OCI-LY1 (cell line): ENCODE data around the gene CCDC33.

ENCODE experiments used
- H2AFZ ChIP-seq: fragments of 200-600 bp; sonication (generic), shearing (Covaris generic); 2 replicates; pipeline ENCODE4 v1.6.0; 2014; ENCODE audit warnings: antibody characterized with exemption, mild to moderate bottlenecking, low read length
- H3F3A ChIP-seq: fragments of 200-600 bp; sonication (generic), shearing (Covaris generic); 2 replicates; pipeline ENCODE4 v1.6.0; 2014; ENCODE audit warnings: mild to moderate bottlenecking, antibody characterized with exemption, low read length, moderate library complexity; ENCODE audit not compliant: insufficient read depth
- H3K27ac ChIP-seq: fragments of 200-600 bp; sonication (generic); 2 replicates; pipeline ENCODE4 v1.5.1; 2014; ENCODE audit warnings: low read length, mixed run types, mild to moderate bottlenecking, low read depth; ENCODE audit not compliant: poor library complexity, severe bottlenecking
- H3K27me3 ChIP-seq: fragments of 200-600 bp; sonication (generic); 2 replicates; pipeline ENCODE4 v1.6.0; 2014; ENCODE audit warnings: antibody characterized with exemption, mild to moderate bottlenecking, low read length, moderate library complexity; ENCODE audit not compliant: insufficient read depth
- H3K36me3 ChIP-seq: fragments of 200-600 bp; sonication (generic); 2 replicates; pipeline ENCODE4 v1.6.1; 2014; ENCODE audit warnings: mild to moderate bottlenecking, antibody characterized with exemption, low read length, moderate library complexity, mixed read lengths; ENCODE audit not compliant: insufficient read depth
- H3K4me1 ChIP-seq: fragments of 200-600 bp; sonication (generic); 2 replicates; pipeline ENCODE4 v1.5.1; 2014; ENCODE audit warnings: mild to moderate bottlenecking, low read length, moderate library complexity; ENCODE audit not compliant: insufficient read depth, severe bottlenecking
- H3K4me2 ChIP-seq: fragments of 200-600 bp; sonication (generic), shearing (Covaris generic); 2 replicates; pipeline ENCODE4 v1.6.1; 2014; ENCODE audit warnings: low read length
- H3K4me3 ChIP-seq: fragments of 200-600 bp; sonication (generic); 2 replicates; pipeline ENCODE4 v1.5.1; 2014; ENCODE audit warnings: low read length, low read depth, mild to moderate bottlenecking, mixed read lengths; ENCODE audit not compliant: poor library complexity, severe bottlenecking
- H3K79me2 ChIP-seq: fragments of 200-600 bp; shearing (Covaris generic); 2 replicates; pipeline ENCODE4 v1.6.1; 2016; ENCODE audit warnings: mixed run types, low read length, mixed read lengths; ENCODE audit not compliant: insufficient read depth
- H3K9ac ChIP-seq: fragments of 200-600 bp; sonication (generic), shearing (Covaris generic); 2 replicates; pipeline ENCODE4 v1.6.1; 2014; ENCODE audit warnings: mild to moderate bottlenecking, low read length, mixed read lengths
- H3K9me2 ChIP-seq: fragments of 200-600 bp; sonication (generic), shearing (Covaris generic); 2 replicates; pipeline ENCODE4 v1.6.1; 2014; ENCODE audit warnings: low read depth, mild to moderate bottlenecking, low read length, mixed read lengths
- H3K9me3 ChIP-seq: fragments of 200-600 bp; shearing (Covaris generic); 2 replicates; pipeline ENCODE4 v1.6.1; 2014; ENCODE audit warnings: low read length, mixed read lengths
- H4K20me1 ChIP-seq: fragments of 200-600 bp; sonication (generic), shearing (Covaris generic); 2 replicates; pipeline ENCODE4 v1.6.0; 2016; ENCODE audit warnings: mild to moderate bottlenecking, low read length; ENCODE audit not compliant: insufficient read depth
- CTCF ChIP-seq: fragments of 200-600 bp; sonication (generic), shearing (Covaris generic); IDR thresholded peaks from 2 replicates; pipeline ENCODE4 v1.5.1; 2017; ENCODE audit warnings: mild to moderate bottlenecking, antibody characterized with exemption, low read length, moderate library complexity, mixed read lengths
- EZH2 ChIP-seq: fragments of 200-600 bp; sonication (generic), shearing (Covaris generic); IDR thresholded peaks from 2 replicates; pipeline ENCODE4 v1.8.0; 2017; ENCODE audit warnings: borderline replicate concordance, mixed run types, mild to moderate bottlenecking, antibody characterized with exemption, low read length, moderate library complexity, mixed read lengths

CCDC33 gene

GRCh38 chr15:74268020-74268419 lies 31.9 kb downstream of the CCDC33 start:
- H3K9ac ChIP-seq = no peak overlapping the region

GRCh38 chr15:74269362-74270035 lies 33.4 kb downstream of the CCDC33 start:
- Histone ChIP-seq H3F3A (no peaks in the 10 kb centered on the region), H3K4me3 (no peak overlapping the region), H3K36me3 (no peaks in the 10 kb centered on the region), H3K4me1 (no peaks in the 10 kb centered on the region), H3K9ac (no peak overlapping the region), H3K9me3 (no peaks in the 10 kb centered on the region), H3K79me2 (no peaks in the 10 kb centered on the region), H3K27ac (no peak overlapping the region), H4K20me1 (no peaks in the 10 kb centered on the region), H3K9me2 (no peaks in the 10 kb centered on the region), H3K4me2 (no peak overlapping the region), H2AFZ (no peak overlapping the region), H3K27me3 (peaks cover 5% of the 10 kb centered on the region; the same call in 1 of the 2 replicates)
- TF ChIP-seq CTCF (no peak), EZH2 (no peak)

More at GRCh38 chr15:74268020-74268419, 31.9 kb downstream of the CCDC33 start:
- no peaks in the 10 kb centered on the region for H3K36me3 ChIP-seq
- H2AFZ ChIP-seq = no peak overlapping the region
- H3K27ac ChIP-seq = no peak overlapping the region
- H3K4me1 ChIP-seq = no peaks in the 10 kb centered on the region
- peaks cover 8% of the 10 kb centered on the region for H3K27me3 ChIP-seq
- H3K4me3 ChIP-seq = no peak overlapping the region
- H3K9me3 ChIP-seq = no peaks in the 10 kb centered on the region
- TF ChIP-seq EZH2 = no peak
- no peak for TF ChIP-seq CTCF
- no peak overlapping the region for H3K4me2 ChIP-seq
- H3K79me2 ChIP-seq = no peaks in the 10 kb centered on the region
- H3K9me2 ChIP-seq = no peaks in the 10 kb centered on the region
- H4K20me1 ChIP-seq = no peaks in the 10 kb centered on the region
- no peaks in the 10 kb centered on the region for H3F3A ChIP-seq

GRCh38 chr15:74270155-74270554 lies 34.0 kb downstream of the CCDC33 start:
- H3K9me2 ChIP-seq = no peaks in the 10 kb centered on the region
- H3K4me3 ChIP-seq = no peak overlapping the region
- H3K4me2 ChIP-seq = no peak overlapping the region
- H4K20me1 ChIP-seq = no peaks in the 10 kb centered on the region
- H3K79me2 ChIP-seq = no peaks in the 10 kb centered on the region
- no peaks in the 10 kb centered on the region for H3K36me3 ChIP-seq
- no peak overlapping the region for H2AFZ ChIP-seq
- H3K4me1 ChIP-seq = no peaks in the 10 kb centered on the region
- H3K9ac ChIP-seq = no peak overlapping the region
- no peak overlapping the region for H3K27ac ChIP-seq
- H3K9me3 ChIP-seq = no peaks in the 10 kb centered on the region
- TF ChIP-seq EZH2 (no peak), CTCF (no peak)
- H3K27me3 ChIP-seq = peaks cover 5% of the 10 kb centered on the region; the same call in 1 of the 2 replicates
- H3F3A ChIP-seq = no peaks in the 10 kb centered on the region
